Measurements from ENCODE around the gene NCCRP1.

Gene NCCRP1

DNA sequence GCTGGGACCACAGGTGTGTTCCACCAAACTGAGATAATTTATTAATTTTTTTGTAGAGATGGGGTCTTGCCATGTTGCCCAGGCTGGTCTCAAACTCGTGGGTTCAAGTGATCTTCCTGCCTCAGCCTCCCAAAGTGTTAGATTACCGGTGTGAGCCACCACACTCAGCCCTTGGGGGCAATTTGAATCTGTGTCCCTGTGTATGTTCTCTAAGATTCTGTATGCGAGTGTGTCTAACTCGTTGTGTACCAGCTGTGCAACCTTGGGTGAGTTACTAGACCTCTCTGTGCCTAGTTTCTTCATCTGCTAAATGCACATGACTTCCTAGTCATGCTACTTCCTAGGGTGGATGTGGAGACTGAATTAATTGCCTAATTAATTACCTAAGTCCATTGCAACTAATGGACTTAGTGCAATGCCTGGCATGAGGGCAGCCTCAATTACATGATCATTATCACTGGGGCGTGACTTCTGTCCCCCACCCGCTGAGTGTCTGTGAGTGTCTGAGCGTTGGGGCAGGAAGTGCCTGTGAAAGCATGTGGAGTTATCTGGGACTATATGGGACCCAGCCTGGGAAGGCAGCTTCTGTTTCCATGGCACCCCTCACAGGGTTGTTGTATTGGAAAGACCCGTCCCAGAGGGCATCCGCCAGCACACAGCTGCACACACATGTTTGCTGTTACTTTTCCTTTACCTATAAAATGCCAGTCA, 1.8 kb upstream of the NCCRP1 start:
- peaks cover 26 to 35% of the 10 kb centered on the region in 2 donors for H3K27me3 ChIP-seq (ENCODE audit: control insufficient read depth in 2 of 2, insufficient read depth in 2 of 2, low read length in 2 of 2)

DNA sequence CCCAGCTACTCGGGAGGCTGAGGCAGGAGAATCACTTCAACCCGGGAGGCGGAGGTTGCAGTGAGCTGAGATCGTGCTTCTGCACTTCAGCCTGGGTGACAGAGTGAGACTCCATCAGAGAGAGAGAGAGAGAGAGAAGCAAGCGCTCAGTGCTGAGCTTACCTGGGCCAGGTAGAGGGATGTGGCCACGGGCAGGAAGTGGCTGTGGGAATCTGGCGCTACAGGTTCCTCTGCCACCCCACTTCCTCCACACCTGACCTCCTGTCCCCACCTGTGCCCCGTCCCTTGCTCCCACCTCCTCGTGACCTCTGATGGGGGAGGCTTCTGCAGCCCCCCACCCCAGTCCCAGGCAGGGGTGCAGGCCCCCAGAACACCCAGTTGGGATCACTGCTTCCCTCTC, 1.0 kb upstream of the NCCRP1 start:
- no peak overlapping the region for H3K27ac ChIP-seq (ENCODE audit: low read depth in 2 of 2, low read length in 2 of 2)
- no peak overlapping the region for H3K4me3 ChIP-seq (ENCODE audit: low read length in 2 of 2)
- H3K27me3 ChIP-seq (ENCODE audit: control insufficient read depth in 2 of 2, insufficient read depth in 2 of 2, low read length in 2 of 2) = peaks cover 27 to 39% of the 10 kb centered on the region in 2 donors

More for the DNA sequence above, 1.8 kb upstream of the NCCRP1 start:
- no peaks in the 10 kb centered on the region for H3K36me3 ChIP-seq (ENCODE audit: control insufficient read depth in 2 of 2, insufficient read depth in 2 of 2, low read length in 2 of 2)
- peaks cover 0 to 5% of the 10 kb centered on the region in 2 donors for H3K4me1 ChIP-seq (ENCODE audit: control insufficient read depth in 2 of 2, insufficient read depth in 2 of 2, low read length in 2 of 2)
- H3K27ac ChIP-seq (ENCODE audit: low read depth in 2 of 2, low read length in 2 of 2) = no peak overlapping the region
- no peaks in the 10 kb centered on the region for H3K9me3 ChIP-seq (ENCODE audit: control insufficient read depth in 2 of 2, low read length in 2 of 2)
- H3K9ac ChIP-seq (ENCODE audit: low read depth in 1 of 2, low read length in 2 of 2) = no peak overlapping the region
- H3K4me3 ChIP-seq (ENCODE audit: low read length in 2 of 2) = no peak overlapping the region

DNA sequence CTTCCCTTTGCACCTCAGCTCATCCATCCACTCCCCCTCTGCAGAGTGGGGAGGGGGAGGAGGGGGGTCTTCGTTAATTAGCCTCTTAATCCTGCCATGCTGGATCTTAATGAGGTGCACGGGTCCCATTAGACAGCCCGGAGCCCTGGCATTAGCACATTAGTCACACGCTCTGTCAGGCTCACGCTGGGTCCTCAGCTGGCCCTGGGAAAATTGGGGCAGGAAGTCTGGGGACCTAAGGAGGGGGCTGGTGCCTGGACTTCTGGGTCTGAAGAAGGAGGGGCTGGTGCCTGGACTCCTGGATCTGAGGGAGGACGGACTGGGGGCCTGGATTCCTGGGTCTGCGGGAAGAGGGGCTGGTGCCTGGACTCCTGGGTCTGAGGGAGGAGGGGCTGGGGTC, 444 bp upstream of the NCCRP1 start:
- no peak overlapping the region for H3K9ac ChIP-seq (ENCODE audit: low read depth in 1 of 2, low read length in 2 of 2)
- no peaks in the 10 kb centered on the region for H3K9me3 ChIP-seq (ENCODE audit: control insufficient read depth in 2 of 2, low read length in 2 of 2)
- no peak overlapping the region for H3K4me3 ChIP-seq (ENCODE audit: low read length in 2 of 2)
- no peaks in the 10 kb centered on the region for H3K36me3 ChIP-seq (ENCODE audit: control insufficient read depth in 2 of 2, insufficient read depth in 2 of 2, low read length in 2 of 2)
- H3K4me1 ChIP-seq (ENCODE audit: control insufficient read depth in 2 of 2, insufficient read depth in 2 of 2, low read length in 2 of 2) = peaks cover 0 to 5% of the 10 kb centered on the region in 2 donors
- no peak overlapping the region for H3K27ac ChIP-seq (ENCODE audit: low read depth in 2 of 2, low read length in 2 of 2)
- H3K27me3 ChIP-seq (ENCODE audit: control insufficient read depth in 2 of 2, insufficient read depth in 2 of 2, low read length in 2 of 2) = peaks cover 27 to 40% of the 10 kb centered on the region in 2 donors

More for the DNA sequence above, 1.0 kb upstream of the NCCRP1 start:
- H3K4me1 ChIP-seq (ENCODE audit: control insufficient read depth in 2 of 2, insufficient read depth in 2 of 2, low read length in 2 of 2) = peaks cover 0 to 5% of the 10 kb centered on the region in 2 donors
- no peak overlapping the region for H3K9ac ChIP-seq (ENCODE audit: low read depth in 1 of 2, low read length in 2 of 2)
- H3K9me3 ChIP-seq (ENCODE audit: control insufficient read depth in 2 of 2, low read length in 2 of 2) = no peaks in the 10 kb centered on the region
- H3K36me3 ChIP-seq (ENCODE audit: control insufficient read depth in 2 of 2, insufficient read depth in 2 of 2, low read length in 2 of 2) = no peaks in the 10 kb centered on the region

DNA sequence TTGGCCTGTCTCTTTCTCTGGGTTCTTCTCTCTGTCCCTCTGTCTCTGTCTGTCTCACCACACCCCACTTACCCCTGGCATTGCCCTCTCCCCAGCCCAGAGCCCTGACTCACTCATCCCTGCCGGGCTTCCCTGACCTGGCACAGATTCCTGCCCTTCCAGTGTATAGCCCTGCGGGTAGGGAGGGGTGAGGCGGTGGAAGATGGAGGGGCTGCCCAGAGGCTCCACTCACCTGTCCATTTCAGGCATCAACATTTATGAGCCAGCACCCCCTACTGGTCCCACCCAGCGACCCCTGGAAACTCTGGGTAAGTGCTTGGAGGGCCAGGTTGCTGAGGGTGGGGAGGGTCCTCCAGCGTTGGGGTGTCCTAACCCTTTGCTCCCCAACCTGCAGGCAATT, 1.0 kb downstream of the NCCRP1 start:
- Histone ChIP-seq H3K4me1 (ENCODE audit: control insufficient read depth in 2 of 2, insufficient read depth in 2 of 2, low read length in 2 of 2) (peaks cover 0 to 5% of the 10 kb centered on the region in 2 donors), H3K9ac (ENCODE audit: low read depth in 1 of 2, low read length in 2 of 2) (no peak overlapping the region), H3K27me3 (ENCODE audit: control insufficient read depth in 2 of 2, insufficient read depth in 2 of 2, low read length in 2 of 2) (peaks cover 30 to 49% of the 10 kb centered on the region in 2 donors), H3K9me3 (ENCODE audit: control insufficient read depth in 2 of 2, low read length in 2 of 2) (no peaks in the 10 kb centered on the region), H3K27ac (ENCODE audit: low read depth in 2 of 2, low read length in 2 of 2) (no peak overlapping the region), H3K36me3 (ENCODE audit: control insufficient read depth in 2 of 2, insufficient read depth in 2 of 2, low read length in 2 of 2) (no peaks in the 10 kb centered on the region), H3K4me3 (ENCODE audit: low read length in 2 of 2) (no peak overlapping the region)

DNA sequence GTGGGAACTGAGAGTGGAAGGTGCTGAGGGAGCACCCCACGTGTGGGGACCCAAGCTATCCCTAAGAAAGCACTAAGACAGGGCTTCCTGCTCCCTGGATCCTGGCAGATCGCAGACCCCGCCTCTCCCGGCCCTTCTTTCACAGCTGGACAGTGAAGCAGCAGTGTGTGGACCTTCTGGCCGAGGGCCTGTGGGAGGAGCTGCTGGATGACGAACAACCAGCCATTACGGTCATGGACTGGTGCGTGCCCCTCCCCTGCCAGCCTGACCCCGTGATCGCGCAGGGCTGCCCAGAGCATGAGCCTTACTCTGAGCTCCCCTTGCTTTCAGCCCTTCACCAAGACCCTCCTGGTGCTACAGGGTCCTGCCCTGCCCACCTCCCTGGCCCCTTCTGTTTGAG, 2.3 kb downstream of the NCCRP1 start:
- H3K27ac ChIP-seq (ENCODE audit: low read depth in 2 of 2, low read length in 2 of 2) = no peak overlapping the region

DNA sequence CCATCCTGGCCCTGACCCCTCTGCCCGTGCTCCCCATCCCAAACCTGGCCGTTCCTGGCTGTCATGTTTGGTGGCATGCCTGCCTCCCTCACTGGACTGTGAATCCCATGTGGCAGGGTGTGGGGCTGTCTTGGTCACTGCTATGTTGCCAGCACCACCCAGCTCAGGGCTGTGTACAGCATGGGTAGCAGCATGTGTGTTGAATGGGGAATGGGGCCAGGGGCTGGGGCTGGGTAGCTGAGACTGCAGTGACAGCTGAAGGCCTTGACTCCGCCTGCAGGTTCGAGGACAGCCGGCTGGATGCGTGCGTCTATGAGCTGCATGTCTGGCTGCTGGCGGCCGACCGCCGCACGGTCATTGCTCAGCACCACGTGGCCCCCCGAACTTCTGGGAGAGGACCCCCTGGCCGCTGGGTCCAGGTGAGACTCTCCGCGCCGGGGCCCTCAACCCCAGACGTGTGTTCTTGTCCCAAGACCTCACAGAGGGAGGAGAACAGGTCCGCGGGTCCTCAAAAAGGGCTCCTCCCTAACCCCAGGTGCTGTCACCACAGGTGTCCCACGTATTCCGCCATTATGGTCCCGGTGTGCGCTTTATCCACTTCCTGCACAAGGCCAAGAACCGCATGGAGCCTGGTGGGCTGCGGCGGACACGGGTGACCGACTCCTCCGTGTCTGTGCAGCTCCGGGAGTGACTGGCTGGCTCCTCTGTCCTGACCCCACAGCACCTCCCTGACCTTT, 3.5 kb downstream of the NCCRP1 start:
- H3K36me3 ChIP-seq (ENCODE audit: control insufficient read depth in 2 of 2, insufficient read depth in 2 of 2, low read length in 2 of 2) = no peaks in the 10 kb centered on the region
- H3K27ac ChIP-seq (ENCODE audit: low read depth in 2 of 2, low read length in 2 of 2) = no peak overlapping the region
- H3K9ac ChIP-seq (ENCODE audit: low read depth in 1 of 2, low read length in 2 of 2) = no peak overlapping the region
- no peaks in the 10 kb centered on the region for H3K9me3 ChIP-seq (ENCODE audit: control insufficient read depth in 2 of 2, low read length in 2 of 2)
- peaks cover 32 to 66% of the 10 kb centered on the region in 2 donors for H3K27me3 ChIP-seq (ENCODE audit: control insufficient read depth in 2 of 2, insufficient read depth in 2 of 2, low read length in 2 of 2)
- no peaks in the 10 kb centered on the region for H3K4me1 ChIP-seq (ENCODE audit: control insufficient read depth in 2 of 2, insufficient read depth in 2 of 2, low read length in 2 of 2)
- no peak overlapping the region for H3K4me3 ChIP-seq (ENCODE audit: low read length in 2 of 2)

More for the DNA sequence above, 2.3 kb downstream of the NCCRP1 start:
- no peaks in the 10 kb centered on the region for H3K4me1 ChIP-seq (ENCODE audit: control insufficient read depth in 2 of 2, insufficient read depth in 2 of 2, low read length in 2 of 2)
- H3K27me3 ChIP-seq (ENCODE audit: control insufficient read depth in 2 of 2, insufficient read depth in 2 of 2, low read length in 2 of 2) = peaks cover 33 to 61% of the 10 kb centered on the region in 2 donors
- no peak overlapping the region for H3K9ac ChIP-seq (ENCODE audit: low read depth in 1 of 2, low read length in 2 of 2)
- H3K9me3 ChIP-seq (ENCODE audit: control insufficient read depth in 2 of 2, low read length in 2 of 2) = no peaks in the 10 kb centered on the region
- H3K4me3 ChIP-seq (ENCODE audit: low read length in 2 of 2) = no peak overlapping the region
- H3K36me3 ChIP-seq (ENCODE audit: control insufficient read depth in 2 of 2, insufficient read depth in 2 of 2, low read length in 2 of 2) = no peaks in the 10 kb centered on the region

DNA sequence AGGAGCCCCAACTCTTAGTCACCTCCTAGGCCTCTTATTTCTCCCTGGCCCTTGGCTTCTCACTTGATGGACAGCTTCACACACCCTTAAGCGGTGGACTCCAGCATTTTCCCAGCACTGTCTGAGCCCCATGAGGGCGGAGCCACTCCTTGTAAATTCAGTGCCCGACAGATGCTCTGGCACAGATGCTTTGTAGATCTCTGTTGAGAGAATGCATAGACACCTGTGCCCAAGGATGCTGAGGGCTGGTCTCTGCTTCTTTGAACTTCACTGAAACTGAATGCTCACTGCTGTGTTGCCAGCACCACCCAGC, 4.0 kb downstream of the NCCRP1 start:
- no peak overlapping the region for H3K9ac ChIP-seq (ENCODE audit: low read depth in 1 of 2, low read length in 2 of 2)
- no peaks in the 10 kb centered on the region for H3K9me3 ChIP-seq (ENCODE audit: control insufficient read depth in 2 of 2, low read length in 2 of 2)
- H3K4me1 ChIP-seq (ENCODE audit: control insufficient read depth in 2 of 2, insufficient read depth in 2 of 2, low read length in 2 of 2) = no peaks in the 10 kb centered on the region
- peaks cover 29 to 62% of the 10 kb centered on the region in 2 donors for H3K27me3 ChIP-seq (ENCODE audit: control insufficient read depth in 2 of 2, insufficient read depth in 2 of 2, low read length in 2 of 2)
- H3K36me3 ChIP-seq (ENCODE audit: control insufficient read depth in 2 of 2, insufficient read depth in 2 of 2, low read length in 2 of 2) = no peaks in the 10 kb centered on the region
- H3K4me3 ChIP-seq (ENCODE audit: low read length in 2 of 2) = no peak overlapping the region
- no peak overlapping the region for H3K27ac ChIP-seq (ENCODE audit: low read depth in 2 of 2, low read length in 2 of 2)

DNA sequence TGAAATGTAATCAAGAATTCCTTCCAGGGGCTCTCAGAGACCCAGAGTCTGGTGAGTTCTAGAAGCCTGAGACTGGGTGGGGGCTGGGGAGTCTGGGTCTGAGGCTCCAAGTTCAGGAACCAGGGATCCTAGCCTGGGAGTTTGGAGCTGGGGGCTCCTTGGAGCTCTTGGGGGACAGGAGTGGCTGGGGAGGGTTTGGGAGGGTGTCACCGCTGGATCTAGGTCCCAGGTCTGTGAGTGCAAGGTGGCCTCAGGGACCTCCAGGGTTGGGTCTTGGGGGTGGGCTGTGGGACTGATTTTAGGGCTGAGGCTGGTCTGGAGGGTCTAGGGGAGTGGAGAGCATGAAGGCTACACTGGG, 6.2 kb downstream of the NCCRP1 start:
- H3K27me3 ChIP-seq (ENCODE audit: control insufficient read depth in 2 of 2, insufficient read depth in 2 of 2, low read length in 2 of 2) = peaks cover 23 to 42% of the 10 kb centered on the region in 2 donors

DNA sequence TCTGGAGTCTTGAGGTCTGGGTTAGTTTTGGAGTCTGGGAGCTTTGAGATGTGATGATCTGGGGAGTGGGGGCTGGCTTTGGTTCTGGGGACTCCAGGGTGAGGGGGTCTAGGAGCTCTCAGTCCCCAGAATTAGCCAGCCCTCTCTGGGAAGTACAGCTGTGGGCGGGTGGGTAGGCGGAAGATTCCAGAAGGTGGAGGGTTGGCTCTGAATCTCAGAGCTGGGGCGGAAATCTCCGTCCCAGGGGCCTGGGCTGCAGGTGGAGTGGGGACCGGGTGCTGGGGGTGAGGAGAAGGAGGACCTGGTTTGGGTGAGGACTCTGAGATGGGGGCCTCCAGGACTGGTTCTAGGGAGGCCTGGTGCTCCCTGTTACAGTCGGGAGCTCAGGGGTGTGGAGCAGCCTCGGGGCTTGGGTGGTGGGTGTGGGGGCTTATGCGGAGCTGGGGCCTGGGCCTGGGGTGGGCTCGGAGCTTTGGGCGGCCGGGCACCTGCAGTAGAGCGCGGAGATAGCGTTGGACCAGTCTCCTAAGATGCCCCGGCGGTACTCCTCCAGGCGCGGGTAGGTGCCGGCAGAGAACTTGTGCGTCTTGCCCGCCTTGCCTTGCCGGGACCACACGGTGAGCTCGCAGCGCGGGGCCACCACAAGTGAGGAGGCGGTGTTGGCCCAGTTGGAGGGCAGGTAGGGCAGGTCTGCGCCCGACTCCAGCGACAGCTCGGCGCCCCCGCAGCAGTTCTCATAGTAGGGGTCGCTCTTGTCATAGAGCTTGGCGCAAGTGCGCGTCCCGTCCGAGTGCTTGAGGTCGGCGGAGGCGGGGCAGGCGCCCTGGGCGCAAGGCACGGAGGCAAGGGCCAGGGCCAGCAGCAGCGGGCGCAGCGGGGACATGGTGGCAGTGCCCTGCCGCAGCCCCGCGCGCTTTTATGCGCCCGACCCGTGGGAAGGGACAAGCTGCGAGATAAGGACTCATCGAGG, 6.9 kb downstream of the NCCRP1 start, which contains the start of gene SYCN:
TSS of gene SYCN (minus strand) at position 892 of the 970 bp plus-strand sequence. CDS start at position 883, 9 bp downstream.
- H3K27ac ChIP-seq (ENCODE audit: low read depth in 2 of 2, low read length in 2 of 2) = no peak within 1 kb of the TSS
- no peaks in the 10 kb centered on the region for H3K9me3 ChIP-seq (ENCODE audit: control insufficient read depth in 2 of 2, low read length in 2 of 2)
- H3K27me3 ChIP-seq (ENCODE audit: control insufficient read depth in 2 of 2, insufficient read depth in 2 of 2, low read length in 2 of 2) = peaks cover 20 to 38% of the 10 kb centered on the region in 2 donors
- no peaks in the 10 kb centered on the region for H3K36me3 ChIP-seq (ENCODE audit: control insufficient read depth in 2 of 2, insufficient read depth in 2 of 2, low read length in 2 of 2)
- H3K4me1 ChIP-seq (ENCODE audit: control insufficient read depth in 2 of 2, insufficient read depth in 2 of 2, low read length in 2 of 2) = no peaks in the 10 kb centered on the region
- H3K9ac ChIP-seq (ENCODE audit: low read depth in 1 of 2, low read length in 2 of 2) = no peak within 1 kb of the TSS
- H3K4me3 ChIP-seq (ENCODE audit: low read length in 2 of 2) = no peak within 1 kb of the TSS

More for the DNA sequence above, 6.2 kb downstream of the NCCRP1 start:
- Histone ChIP-seq H3K9ac (ENCODE audit: low read depth in 1 of 2, low read length in 2 of 2) (no peak overlapping the region), H3K9me3 (ENCODE audit: control insufficient read depth in 2 of 2, low read length in 2 of 2) (no peaks in the 10 kb centered on the region), H3K4me1 (ENCODE audit: control insufficient read depth in 2 of 2, insufficient read depth in 2 of 2, low read length in 2 of 2) (no peaks in the 10 kb centered on the region), H3K27ac (ENCODE audit: low read depth in 2 of 2, low read length in 2 of 2) (no peak overlapping the region), H3K36me3 (ENCODE audit: control insufficient read depth in 2 of 2, insufficient read depth in 2 of 2, low read length in 2 of 2) (no peaks in the 10 kb centered on the region), H3K4me3 (ENCODE audit: low read length in 2 of 2) (no peak overlapping the region)

DNA sequence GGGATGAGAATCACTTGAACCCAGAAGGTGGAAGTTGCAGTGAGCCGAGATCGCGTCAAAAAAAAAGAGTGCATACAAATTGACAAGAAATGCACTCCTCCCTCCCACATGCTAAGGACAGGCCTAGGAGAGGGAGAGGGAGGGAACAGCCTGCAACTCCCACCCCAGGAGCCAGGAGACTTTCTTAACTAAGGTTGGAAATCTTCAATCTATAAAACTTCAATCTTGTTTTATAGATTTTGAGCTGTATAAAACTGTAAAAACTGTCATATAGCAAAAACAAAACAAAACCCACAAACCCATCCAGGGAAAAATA, 8.6 kb downstream of the NCCRP1 start:
- Histone ChIP-seq H3K27me3 (ENCODE audit: control insufficient read depth in 2 of 2, insufficient read depth in 2 of 2, low read length in 2 of 2) (peaks cover 17 to 32% of the 10 kb centered on the region in 2 donors), H3K4me3 (ENCODE audit: low read length in 2 of 2) (no peak overlapping the region), H3K27ac (ENCODE audit: low read depth in 2 of 2, low read length in 2 of 2) (no peak overlapping the region), H3K9ac (ENCODE audit: low read depth in 1 of 2, low read length in 2 of 2) (no peak overlapping the region), H3K36me3 (ENCODE audit: control insufficient read depth in 2 of 2, insufficient read depth in 2 of 2, low read length in 2 of 2) (no peaks in the 10 kb centered on the region), H3K4me1 (ENCODE audit: control insufficient read depth in 2 of 2, insufficient read depth in 2 of 2, low read length in 2 of 2) (no peaks in the 10 kb centered on the region), H3K9me3 (ENCODE audit: control insufficient read depth in 2 of 2, low read length in 2 of 2) (no peaks in the 10 kb centered on the region)

Data from mucosa of rectum (tissue), 2 donors.